LoVo (cell line): ENCODE measurements around the gene DNAH5.

Experiments
- DNase-seq: peaks from one replicate; pipeline ENCODE4 v3.0.0-alpha.2; 2016; ENCODE audit warnings: low spot score

The DNAH5 gene

DNA sequence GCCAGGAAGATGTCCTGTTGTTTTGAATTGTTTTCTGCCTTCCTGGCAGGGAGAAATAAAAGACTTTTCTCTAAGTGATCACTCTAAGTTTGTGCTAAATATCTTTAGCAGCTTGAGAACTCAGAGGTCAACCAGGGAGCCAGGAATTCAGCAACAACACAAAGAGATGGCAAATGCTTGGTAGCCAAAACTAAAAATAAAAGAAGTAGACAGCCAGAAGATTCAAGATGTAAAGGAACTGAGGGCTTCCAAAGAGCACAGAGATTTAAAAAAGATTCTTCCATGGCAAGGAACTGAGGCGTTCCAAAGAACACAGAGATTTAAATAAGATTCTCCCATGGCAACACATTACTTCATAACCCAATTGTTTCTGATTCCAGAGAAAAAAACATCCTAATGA is 9.6 kb downstream of the DNAH5 start:
- DNase-seq: no peak

DNA sequence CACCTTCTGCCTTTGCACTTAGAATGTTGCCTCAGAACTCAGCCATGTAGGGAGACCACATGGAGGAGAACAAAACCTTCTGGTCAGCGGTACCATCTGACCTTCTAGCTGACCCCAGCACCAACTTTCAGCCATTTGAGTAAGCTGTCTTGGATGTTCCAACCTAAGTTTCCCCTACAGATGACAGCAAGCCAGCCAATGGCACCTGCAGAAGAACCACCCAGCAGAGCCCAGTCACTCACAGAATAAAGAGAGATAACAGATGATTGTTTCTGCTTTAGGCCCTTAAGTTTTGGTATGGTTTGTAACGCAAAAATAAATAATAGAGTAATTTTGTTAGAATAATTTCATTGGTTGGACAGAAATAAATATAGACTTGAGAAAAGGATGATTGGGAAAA is 10.4 kb downstream of the DNAH5 start:
- no peak for DNase-seq

DNA sequence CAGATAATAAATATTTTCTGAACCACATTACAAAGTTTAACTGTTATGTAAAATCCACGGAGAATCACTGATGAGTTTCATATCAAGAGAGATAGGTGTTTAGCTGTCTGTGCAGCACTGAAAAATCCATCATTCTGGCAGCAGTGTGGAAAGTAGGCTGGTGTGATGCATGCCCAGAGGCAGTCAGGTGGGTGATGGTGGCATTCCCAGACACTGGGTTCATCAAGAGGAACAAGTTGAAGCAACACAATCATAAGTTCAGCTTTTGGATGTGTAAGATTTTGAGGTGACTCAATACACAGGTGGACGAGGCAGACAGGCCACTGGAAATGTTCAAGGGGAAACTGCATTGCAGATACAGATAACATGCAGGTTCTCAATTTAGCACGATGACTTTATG is 11.9 kb downstream of the DNAH5 start:
- no peak for DNase-seq

DNA sequence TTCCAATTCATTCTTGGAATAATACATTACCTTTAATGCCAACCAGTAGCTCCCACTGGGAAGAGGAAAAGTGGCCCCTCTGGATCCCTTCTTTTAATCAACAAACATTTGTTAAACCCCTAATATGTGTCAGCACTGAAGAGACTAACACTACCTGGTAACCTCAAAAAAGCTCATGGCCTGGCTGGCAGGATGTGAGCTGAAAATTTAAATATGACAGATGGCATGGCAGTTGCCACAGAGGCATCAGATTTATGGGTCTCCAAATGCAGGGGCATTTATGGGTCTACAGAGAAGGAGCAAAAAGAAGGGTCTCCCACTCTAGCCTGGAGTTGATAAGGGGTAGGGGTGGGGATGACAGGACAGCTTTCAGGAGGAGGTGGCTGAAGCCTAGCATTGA is 12.5 kb downstream of the DNAH5 start:
- no peak for DNase-seq

DNA sequence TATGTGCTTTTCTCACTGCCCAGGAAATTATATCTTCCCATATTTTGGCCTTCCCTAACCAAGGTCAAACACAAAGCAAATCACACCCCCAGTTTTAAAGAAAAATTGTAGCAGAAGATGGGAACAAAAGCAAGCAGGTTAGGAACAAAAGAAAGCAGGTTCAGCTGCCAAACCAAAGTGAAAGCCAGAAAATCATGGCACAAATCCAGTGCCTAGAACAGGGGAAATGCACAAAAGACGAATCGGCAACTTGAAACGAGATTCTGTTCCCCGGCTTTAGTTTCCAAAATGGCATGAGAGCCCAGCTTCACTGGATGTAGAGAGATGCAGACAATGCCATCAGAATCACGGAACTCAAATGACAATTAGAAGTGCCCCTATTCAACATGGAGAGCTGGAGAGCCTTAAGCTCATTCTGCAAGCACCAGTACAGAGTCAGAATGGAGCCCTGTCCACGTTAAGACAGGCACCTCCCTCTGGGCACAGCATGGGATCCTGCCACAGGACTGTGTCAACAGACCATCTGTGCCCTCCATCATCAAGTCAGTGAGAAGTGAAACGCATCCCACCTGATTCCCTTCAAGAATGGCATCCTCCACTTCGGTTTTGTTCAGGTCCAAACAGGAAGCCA is 13.8 kb downstream of the DNAH5 start:
- DNase-seq: no peak

DNA sequence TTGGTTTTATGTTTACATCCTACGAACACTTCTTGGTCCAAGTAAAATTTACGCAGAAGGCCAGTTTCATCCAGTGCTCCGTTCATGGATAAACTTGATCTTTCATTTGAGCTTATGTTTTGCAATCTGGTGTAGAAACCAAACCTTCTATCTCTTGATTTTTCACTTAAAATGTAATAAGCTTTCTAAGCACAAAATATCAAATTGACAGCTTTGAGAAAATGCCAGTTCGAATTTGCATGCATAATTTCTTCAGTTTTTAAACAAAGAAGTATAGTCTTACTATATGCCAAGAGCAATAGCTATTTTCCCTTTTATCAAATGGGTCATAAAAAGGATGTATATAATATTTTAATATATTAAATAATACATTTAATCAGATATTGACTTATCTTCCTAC is 17.8 kb downstream of the DNAH5 start:
- DNase-seq: no peak

DNA sequence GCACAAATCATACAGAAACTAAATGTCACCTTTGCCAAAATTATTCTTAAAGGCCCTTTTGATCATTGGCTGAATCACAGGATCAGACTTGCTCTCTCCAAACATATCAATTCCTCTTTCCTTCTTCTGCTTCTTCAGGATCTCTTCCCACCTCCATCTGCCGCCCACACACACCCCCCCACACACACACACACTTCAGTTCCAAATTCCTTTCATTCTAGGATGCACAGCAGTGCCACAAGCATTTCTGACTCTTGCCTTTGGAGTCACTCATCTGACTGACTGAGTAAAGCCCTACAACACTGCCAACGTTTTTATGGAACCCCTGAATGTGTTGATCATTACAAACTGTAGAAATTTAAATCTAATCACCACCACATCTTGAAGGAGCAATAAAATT is 22.9 kb downstream of the DNAH5 start:
- DNase-seq: no peak

DNA sequence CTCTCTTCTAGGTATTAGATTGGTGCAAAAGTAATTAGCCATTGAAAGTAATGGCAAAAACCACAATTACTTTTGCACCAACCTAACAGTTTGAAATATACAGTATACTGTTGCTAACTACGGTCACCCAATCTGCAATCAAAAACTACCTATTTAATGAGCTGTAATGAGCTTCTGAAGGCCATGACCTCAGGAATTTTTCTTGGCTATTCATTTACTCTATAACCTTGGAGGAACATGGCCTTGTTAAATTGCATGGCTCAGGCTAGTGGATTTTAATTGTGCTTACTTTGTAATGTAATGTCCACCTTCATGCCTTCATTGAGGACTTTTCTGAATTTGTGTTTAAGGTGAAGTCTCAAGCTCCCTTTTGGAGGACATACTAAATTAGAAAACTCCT is 24.7 kb downstream of the DNAH5 start:
- DNase-seq: no peak

DNA sequence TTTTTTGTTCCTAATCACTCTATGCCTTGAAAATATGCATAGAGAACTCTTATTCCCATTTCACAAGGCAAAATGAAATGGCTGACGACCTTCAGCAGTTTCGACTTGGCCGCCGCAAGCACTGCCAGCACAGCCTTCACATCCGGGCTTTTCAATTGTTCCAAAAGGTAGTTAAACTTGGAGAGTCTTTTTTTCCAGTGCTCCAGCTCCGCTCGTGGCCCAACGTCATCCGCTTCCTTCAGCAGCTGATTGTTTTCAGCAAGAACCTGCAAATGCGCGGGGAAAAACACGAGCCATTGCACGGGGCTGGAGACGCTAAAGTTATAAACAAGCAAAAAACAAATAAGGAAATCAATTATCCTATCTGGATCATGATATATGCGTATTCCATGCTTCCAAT is 25.4 kb downstream of the DNAH5 start:
- DNase-seq: no peak

DNA sequence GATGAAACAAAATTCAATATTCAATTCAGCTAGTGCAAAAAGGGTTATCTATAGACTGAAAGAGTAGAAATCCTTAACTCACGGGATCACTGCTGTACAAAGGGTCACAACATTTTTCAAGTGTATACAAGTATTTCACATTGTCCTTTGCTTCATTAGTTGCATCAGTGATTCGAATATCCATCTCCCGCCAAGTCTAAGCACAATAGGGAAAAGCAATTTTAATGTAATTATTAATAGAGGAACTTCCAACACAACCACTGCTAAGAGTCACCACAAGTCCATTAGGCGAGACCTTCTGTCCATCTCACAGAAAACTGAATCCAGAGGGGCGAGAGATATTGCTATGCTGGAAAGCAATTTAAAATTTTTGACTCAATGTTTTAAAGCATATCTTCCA is 27.4 kb downstream of the DNAH5 start:
- DNase-seq: no peak

DNA sequence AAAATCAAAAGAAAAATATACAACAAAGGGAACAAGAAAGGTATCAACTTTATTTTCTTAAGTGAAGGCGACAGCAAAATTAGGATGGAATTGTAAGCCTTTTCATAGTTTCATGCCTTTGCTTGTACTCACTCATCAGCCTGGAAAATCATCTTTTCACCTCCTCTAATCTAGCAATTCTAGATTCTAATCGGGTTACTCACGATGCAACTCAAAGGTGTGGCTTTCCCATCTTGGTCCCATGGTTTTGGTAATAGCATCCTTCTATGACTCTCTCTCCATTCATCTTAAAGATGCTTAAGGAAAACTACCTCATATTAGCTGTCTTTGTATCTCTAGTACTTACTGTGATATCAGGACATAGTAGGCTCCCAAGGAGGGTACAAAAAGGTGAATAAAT is 30.5 kb downstream of the DNAH5 start:
- no peak for DNase-seq

DNA sequence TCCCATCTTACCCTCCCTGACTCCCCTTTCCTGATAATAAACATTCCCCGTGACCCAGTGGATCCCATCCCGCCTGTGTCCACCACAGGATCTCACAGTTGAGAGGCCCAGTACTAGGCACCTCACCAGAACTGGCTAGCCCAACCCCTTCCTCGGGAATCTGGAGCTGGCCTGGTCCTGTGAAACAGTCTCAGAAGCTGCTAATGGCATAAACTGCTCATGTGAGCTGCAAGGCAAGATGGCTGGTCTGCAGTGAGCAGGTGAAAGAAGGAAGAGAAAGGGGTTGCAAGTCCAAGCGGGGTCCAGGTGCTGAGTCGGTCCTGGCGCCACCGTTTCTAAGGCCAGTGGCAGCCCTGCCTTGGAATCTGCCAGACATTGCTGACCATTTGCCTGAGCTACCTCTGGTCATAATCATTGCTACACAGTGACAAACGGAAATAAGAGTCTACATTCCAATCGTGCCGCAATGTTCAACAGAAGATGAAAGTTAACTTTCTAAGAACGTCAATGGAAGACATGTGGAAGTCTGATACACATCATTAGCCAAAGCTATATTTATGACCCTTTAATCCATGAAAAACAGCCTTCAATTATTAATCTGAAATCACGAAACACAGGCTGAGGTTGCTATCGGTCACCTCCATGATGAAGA is 33.7 kb downstream of the DNAH5 start:
- no peak for DNase-seq

DNA sequence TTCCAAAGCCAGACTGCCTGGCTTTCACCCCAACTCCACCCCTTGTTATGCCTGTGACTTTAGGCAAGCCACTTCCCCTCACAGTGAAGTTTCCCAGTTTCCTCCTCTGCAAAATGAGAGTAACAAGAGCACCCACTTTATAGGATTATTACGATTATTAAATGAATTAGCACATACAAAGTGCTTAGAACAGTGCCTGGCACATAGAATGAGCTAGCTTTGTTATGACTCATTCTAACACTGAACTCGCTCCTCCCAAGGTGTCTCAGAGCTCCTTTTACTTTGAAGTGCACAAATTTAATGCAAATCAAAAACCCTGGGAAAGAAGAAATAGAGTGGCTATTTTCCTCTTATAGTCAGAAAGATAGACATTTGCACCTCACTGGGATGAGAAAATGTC is 34.3 kb downstream of the DNAH5 start:
- DNase-seq: no peak

DNA sequence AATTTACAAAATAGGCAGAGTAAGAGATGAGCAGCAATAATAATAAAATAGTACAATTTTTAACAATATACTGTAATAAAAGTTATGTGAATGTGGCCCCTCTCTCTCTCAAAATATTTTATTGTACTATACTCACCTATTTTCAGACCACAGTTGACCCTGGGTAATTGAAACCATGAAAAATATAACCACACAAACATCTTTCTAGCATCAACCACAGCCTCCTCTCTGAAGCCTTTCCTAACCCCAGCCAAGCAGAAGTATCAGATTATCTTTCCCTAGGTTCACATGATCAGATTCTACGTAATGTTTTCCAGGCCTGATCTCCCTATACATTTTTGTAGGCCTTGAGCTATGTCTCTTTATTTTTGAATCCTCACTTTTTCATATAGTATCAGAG is 35.2 kb downstream of the DNAH5 start:
- DNase-seq: no peak

DNA sequence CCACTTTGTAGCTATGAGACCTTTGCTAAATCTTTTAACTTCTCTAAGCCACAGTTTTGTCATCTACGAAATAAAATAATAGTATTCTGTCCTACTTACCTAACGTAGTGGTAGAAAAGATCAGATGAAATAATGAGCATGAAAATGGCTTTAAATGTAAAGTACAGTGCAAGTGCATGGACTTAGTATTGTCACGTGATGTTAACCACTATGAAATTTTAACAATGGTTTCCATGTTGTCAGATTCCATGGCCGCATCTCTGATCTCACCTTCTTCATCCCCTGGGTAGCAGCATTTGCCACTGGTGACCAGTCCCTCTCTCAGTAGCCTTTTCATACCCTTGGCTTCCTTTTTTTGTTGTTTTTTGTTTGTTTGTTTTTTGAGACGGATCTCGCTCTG is 45.9 kb downstream of the DNAH5 start:
- no peak for DNase-seq

DNA sequence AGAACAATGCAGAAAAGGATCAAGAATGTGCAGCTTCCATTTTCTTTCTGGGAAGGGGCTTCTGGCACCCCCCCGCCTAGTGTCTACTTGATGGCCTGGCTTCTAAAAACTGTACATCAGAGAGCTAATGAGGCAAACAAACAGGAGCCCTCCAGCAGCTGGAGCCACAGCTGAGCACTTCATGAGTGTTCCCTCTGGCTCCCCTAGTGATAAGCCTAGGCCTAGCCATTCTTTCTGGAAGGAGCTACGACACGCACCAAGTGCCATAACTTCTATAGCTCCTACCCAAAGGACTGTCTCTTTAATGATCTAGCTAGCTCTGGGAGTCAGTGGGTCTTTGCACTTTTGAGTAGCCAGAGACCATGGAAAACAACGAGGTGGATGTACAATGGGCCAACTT is 66.1 kb downstream of the DNAH5 start:
- DNase-seq: no peak

DNA sequence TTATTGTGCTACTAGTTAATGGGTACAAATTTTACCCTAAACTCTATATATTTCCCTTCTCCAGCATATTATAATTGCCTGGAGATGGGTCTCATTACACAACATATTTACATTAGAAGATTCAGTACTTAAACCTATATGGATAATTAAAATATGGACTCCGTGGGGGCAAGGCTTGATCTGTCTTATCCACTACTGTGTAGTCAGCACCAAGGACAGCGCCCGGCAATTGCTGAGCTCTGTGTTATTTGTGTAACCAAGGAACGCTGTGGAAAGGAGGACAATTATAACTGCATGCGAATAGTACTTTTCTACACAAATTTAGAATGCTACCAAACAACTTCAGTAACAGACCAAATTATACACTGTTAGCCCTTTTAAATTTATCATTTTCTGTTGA is 77.7 kb downstream of the DNAH5 start:
- peak; percentile 52 for DNase-seq

DNA sequence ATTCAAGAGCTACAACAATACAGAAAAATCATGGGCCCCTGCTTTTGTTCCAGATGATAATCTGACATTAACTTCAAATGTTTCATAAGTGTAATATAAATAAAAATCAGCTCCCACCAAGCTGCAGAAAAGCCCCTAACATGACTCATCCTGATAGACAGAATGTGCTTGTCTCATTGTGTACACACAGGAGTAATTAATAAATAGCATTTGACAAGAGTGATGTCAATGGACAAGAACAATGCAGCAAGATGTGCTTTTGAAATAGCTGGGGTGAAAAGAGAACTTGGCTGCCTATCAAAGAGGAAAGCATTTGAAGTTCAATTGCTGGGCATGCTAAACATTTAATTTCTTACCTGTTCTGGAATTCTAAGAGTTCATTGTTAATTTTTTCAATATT is 79.2 kb downstream of the DNAH5 start:
- no peak for DNase-seq

DNA sequence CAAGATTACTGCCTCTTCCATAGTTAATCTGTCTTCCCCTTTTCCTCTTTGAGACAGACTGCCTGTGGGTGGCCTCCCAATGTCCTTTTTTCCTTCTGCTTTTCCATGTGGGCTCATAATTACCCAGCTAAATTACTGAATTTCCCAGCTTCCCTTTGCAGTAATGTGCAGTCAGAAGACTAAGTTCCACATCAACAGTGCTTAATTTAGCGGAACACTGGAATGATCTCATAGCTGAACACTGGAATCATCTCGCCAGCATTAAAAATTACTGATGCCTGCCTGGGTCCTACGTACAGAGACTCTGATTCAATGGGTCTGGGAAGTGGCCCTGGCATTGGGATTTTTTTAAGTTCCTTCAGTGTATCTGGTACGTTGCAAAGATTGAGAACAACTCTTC is 84.3 kb downstream of the DNAH5 start:
- DNase-seq: no peak

DNA sequence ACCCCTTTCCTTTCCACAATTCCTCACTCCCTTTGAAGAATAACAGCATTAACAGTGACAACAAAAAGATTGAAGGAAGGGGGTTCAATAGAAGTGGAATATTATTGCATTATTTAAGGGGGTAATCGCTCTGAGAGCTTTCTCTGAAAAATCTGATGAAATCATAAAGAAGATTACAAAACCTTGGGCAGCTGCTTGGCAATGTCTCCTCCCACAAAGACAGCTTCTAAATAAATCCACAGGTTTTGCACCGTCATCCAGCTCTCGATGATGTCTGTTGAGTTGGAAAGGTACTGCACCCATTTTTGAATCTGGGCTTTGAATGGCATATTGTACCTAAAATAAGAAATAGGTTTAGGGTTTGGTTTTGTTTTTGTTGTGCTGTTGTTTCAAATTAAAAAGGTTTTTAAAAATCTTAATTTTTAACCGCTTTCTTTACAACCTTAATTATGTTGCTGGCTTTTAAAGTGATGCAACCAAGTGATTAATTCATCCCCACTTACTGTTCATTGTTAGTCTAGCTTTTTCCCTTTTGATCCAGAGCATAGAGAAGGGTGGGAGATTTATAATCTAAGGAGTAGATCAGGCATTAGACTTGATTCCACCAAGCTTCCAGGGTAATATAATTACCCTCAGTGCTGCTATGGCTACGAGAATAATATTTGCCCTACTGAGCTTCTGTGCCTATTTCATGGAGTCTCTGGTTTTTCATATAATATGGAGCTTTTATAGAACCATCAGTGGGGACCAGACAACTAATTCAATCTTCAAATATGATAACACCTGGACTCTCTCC is 85.0 kb downstream of the DNAH5 start:
- DNase-seq: no peak

DNA sequence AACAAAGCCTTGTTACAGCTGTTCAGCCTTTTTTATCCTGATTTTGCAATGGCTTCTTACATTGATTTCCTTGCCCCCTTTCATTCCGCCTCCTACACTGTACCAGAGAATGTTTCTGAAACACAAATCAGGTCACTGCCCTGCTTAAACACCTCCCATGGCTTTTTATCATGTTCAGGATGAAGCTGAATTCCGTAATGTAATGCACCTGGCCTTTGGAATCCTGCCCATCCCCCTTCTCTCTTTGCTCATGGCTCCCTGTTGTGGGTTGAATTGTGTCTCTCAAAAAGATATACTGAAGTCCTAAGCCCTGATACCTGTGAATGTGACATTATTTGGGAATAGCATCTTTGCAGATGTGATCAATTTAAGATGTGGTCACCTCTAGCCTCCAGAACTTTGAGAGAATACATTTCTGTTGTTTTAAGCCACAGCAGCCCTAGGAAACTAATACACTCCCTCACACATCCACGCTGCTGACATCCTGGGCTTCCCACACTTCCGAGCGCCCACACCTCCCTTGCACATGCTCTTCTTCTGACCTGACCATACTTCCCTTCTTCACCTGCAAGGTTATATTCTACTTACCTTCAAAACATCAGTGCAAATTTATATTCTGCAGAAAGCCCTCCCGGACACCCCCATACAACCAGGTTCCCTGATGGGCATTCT is 101.2 kb downstream of the DNAH5 start:
- no peak for DNase-seq

DNA sequence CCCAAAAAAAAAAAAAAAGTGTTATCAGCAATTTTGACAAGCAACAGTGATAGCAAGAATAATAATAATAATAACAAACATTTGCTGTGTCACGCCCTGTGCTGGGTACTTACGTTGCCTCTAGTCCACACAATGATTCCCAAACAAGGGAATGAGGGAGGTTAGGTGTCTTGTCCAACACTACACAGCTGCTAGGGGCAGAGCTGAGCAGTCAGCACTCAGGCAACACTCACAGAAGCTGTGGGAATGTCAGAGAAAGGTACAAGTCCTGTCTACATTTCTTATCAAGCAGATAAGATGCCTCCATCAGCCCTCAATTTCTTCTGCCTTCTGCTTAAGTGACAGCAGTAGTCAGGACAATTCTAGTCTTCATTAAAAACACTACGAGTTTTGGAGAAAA is 111.0 kb downstream of the DNAH5 start:
- DNase-seq: no peak

DNA sequence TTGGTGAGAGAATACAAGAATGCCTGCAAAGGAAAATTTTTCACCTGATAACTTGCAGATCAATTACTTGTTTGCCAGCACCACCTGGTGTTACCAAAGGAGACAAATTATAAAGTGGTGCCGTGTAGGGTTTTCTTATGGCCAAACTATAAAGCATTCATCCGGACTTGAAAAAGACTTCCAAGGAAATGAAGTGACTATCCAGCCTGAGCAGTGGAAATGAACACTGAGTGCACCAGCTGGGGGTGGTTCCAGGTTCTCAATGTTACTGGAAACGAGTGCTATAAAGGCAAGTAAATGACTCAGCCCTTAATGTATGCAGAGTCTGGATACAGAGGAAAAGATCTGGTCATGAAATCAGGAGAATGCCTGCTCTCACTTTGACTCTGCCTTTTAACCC is 113.1 kb downstream of the DNAH5 start:
- DNase-seq: no peak
